GM12878 (cell line): ENCODE measurements around the gene RNASE9. TPM values are rescaled to one million over a fixed set of nuclear protein-coding genes. Genes with fewer than 3 reads are reported as not detected.

Experiments
- ATAC-seq: fragments of 200-7000 bp; cut with Tn5 transposase; 3 replicates; pipeline ENCODE4 v1.9.1; 2020; ENCODE audit warnings: mild to moderate bottlenecking, moderate library complexity
- BruUV-seq: library from RNA; stranded (reverse); fragments of 400-500 nt; replicated peaks from 2 replicates; lab custom pipeline; 2021; lab: Mats Ljungman, UMichigan
- CTCF ChIA-PET: fragments of 300-600 bp; sonication (Branson Sonifier 250); formaldehyde crosslinking; extraction: SDS; loops from one replicate; lab custom pipeline; 2021; ENCODE audit warnings: inconsistent platforms; lab: Yijun Ruan, JAX
- POLR2A ChIA-PET: fragments of 350-600 bp; formaldehyde crosslinking; extraction: SDS; loops from one replicate; lab custom pipeline; 2021; ENCODE audit warnings: inconsistent platforms; lab: Charles Lee
- RAD21 ChIA-PET: fragments of 300-600 bp; sonication (Branson Sonifier 250); formaldehyde crosslinking; loops from one replicate; lab custom pipeline; 2023; ENCODE audit warnings: antibody characterized with exemption; ENCODE audit not compliant: unreplicated experiment; lab: Charles Lee
- SMC1A ChIA-PET: fragments of 300-600 bp; sonication (Branson Sonifier 250); formaldehyde crosslinking; loops from one replicate; lab custom pipeline; 2023; ENCODE audit not compliant: unreplicated experiment, uncharacterized antibody; lab: Charles Lee
- DNase-seq: peaks from one replicate; pipeline ENCODE4 v3.0.0-alpha.2; 2011; ENCODE audit warnings: low read depth, low spot score
- FAIRE-seq: peaks from 3 replicates; lab custom pipeline; 2011; peaks lifted over from hg19 to GRCh38; lab: Jason Lieb, UNC
- H2AFZ ChIP-seq: 2 replicates; pipeline ENCODE4 v1.6.0; 2011; ENCODE audit warnings: low read depth, low read length, control low read depth; ENCODE audit not compliant: control insufficient read depth
- H3K27ac ChIP-seq: 2 replicates; pipeline ENCODE4 v1.5.1; 2011; ENCODE audit warnings: control low read depth; ENCODE audit not compliant: control insufficient read depth, insufficient read depth
- H3K27me3 ChIP-seq, 2 experiments: replicated peaks in 1 of 2; 2 replicates each; pipeline versions ENCODE4 v1.6.0 to v1.6.1; 2011; ENCODE audit warnings: low read length in 1 of 2; ENCODE audit not compliant: control insufficient read depth in 2 of 2, insufficient read depth in 2 of 2
- H3K36me3 ChIP-seq, 2 experiments: 2 replicates each; pipeline ENCODE4 v1.5.1; 2011; ENCODE audit warnings: low read length in 1 of 2; ENCODE audit not compliant: control insufficient read depth in 2 of 2, insufficient read depth in 2 of 2
- H3K4me1 ChIP-seq: 2 replicates; pipeline ENCODE4 v1.6.1; 2011; ENCODE audit warnings: mild to moderate bottlenecking, low read length, moderate library complexity, mixed read lengths; ENCODE audit not compliant: control insufficient read depth, insufficient read depth
- H3K4me2 ChIP-seq: 2 replicates; pipeline ENCODE4 v1.6.0; 2011; ENCODE audit warnings: control low read depth; ENCODE audit not compliant: control insufficient read depth, insufficient read depth
- H3K4me3 ChIP-seq: fragments of 200-600 bp; sonication (generic); 2 replicates; pipeline ENCODE4 v1.5.1; 2016
- H3K79me2 ChIP-seq: 2 replicates; pipeline ENCODE4 v1.6.0; 2011; ENCODE audit warnings: low read length; ENCODE audit not compliant: control insufficient read depth, insufficient read depth
- H3K9ac ChIP-seq: 2 replicates; pipeline ENCODE4 v1.8.0; 2011; ENCODE audit warnings: low read length, control low read depth, mixed read lengths; ENCODE audit not compliant: control insufficient read depth, insufficient read depth
- H3K9me3 ChIP-seq: replicated peaks from 3 replicates; pipeline ENCODE4 v1.5.1; 2011; ENCODE audit warnings: mild to moderate bottlenecking, low read length; ENCODE audit not compliant: control insufficient read depth, insufficient read depth
- H4K20me1 ChIP-seq: 2 replicates; pipeline ENCODE4 v1.6.0; 2011; ENCODE audit not compliant: control insufficient read depth, insufficient read depth
- ATF7 ChIP-seq: fragments of 450-650 bp; IDR thresholded peaks from 2 replicates; pipeline ENCODE4 v1.6.1; 2016; ENCODE audit warnings: low read depth, mild to moderate bottlenecking
- CREM ChIP-seq: IDR thresholded peaks from 2 replicates; pipeline ENCODE4 v1.6.1; 2014; ENCODE audit warnings: antibody characterized with exemption, low read depth
- DPF2 ChIP-seq: fragments of 450-650 bp; IDR thresholded peaks from 2 replicates; pipeline ENCODE4 v1.6.1; 2017; ENCODE audit warnings: mild to moderate bottlenecking
- FOS ChIP-seq: IDR thresholded peaks from 3 replicates; pipeline ENCODE4 v1.6.1; 2011; ENCODE audit warnings: borderline replicate concordance; ENCODE audit not compliant: insufficient read length; ENCODE audit errors: extremely low read depth
- KAT2A ChIP-seq: conservative IDR thresholded peaks from 2 replicates; pipeline ENCODE4 v1.6.1; 2011; ENCODE audit warnings: low read depth, low read length; ENCODE audit not compliant: control insufficient read depth
- POU2F2 ChIP-seq: IDR thresholded peaks from 3 replicates; pipeline ENCODE4 v1.6.1; 2011; ENCODE audit warnings: low read depth, mild to moderate bottlenecking, low read length, borderline replicate concordance
- RBBP5 ChIP-seq: fragments of 200-600 bp; sonication (generic); conservative IDR thresholded peaks from 2 replicates; pipeline ENCODE4 v1.6.1; 2016
- RUNX3 ChIP-seq: IDR thresholded peaks from 2 replicates; pipeline ENCODE4 v1.6.1; 2012; ENCODE audit warnings: low read length, inconsistent platforms
- SMARCA5 ChIP-seq: fragments of 450-650 bp; IDR thresholded peaks from 2 replicates; pipeline ENCODE4 v1.6.1; 2017; ENCODE audit warnings: mild to moderate bottlenecking
- STAT1 ChIP-seq: fragments of 450-650 bp; conservative IDR thresholded peaks from 2 replicates; pipeline ENCODE4 v1.6.1; 2014; ENCODE audit warnings: antibody characterized with exemption, mild to moderate bottlenecking
- TCF12 ChIP-seq: IDR thresholded peaks from 2 replicates; pipeline ENCODE4 v1.6.1; 2011; ENCODE audit warnings: low read depth, mild to moderate bottlenecking, low read length
- ZNF274 ChIP-seq: IDR thresholded peaks from one replicate; pipeline ENCODE4 v1.8.0; 2011; ENCODE audit not compliant: insufficient read length, insufficient read depth
- ZSCAN29 ChIP-seq: fragments of 450-650 bp; IDR thresholded peaks from 2 replicates; pipeline ENCODE4 v1.6.1; 2017; ENCODE audit warnings: mild to moderate bottlenecking, moderate library complexity
- whole genome bisulfite sequencing: methylation state at CpG from one replicate; pipeline ENCODE4 v1.1.6; 2016; ENCODE audit warnings: low lambda C conversion rate; ENCODE audit not compliant: insufficient replicate concordance, insufficient coverage; ENCODE audit errors: missing lambda C conversion rate; 5-methylcytosine and 5-hydroxymethylcytosine counted together
- in situ Hi-C: fragments of 300-500 bp; cut with MboI; formaldehyde crosslinking; loops from 9 replicates; pipeline ENCODE4 v1.14.3; 2018; ENCODE audit warnings: mixed read lengths
- intact Hi-C: fragments of 100-400 bp; cut with micrococcal nuclease; formaldehyde crosslinking; loops from one replicate; pipeline ENCODE4 v1.14.2; 2022; ENCODE audit not compliant: unreplicated experiment
- polyA plus RNA-seq, 11 experiments: library from polyadenylated mRNA; depleted of rRNA in 4 of 11; unstranded in 6 of 11; stranded (reverse) in 5 of 11; fragments of >200 nt; fragmentation: Nextera tagmentation in 4 of 11; fragmentation: Illumina TruSeq in 1 of 11; extraction: Ambion mirVana in 4 of 11; extraction: Trizol in 1 of 11; gene quantifications; 1 replicate in 1 of 11; 2 replicates in 10 of 11; pipeline versions ENCODE4 v1.2.1 to v1.2.3, GENCODE V29; 2011 to 2016; ENCODE audit warnings: inconsistent platforms in 2 of 11, missing spikeins in 2 of 11, low read depth in 1 of 11
- total RNA-seq, 4 experiments: library from RNA; depleted of rRNA in 3 of 4; stranded (reverse); fragments of >200 nt in 3 of 4; fragmentation: Illumina TruSeq in 1 of 4; extraction: Trizol in 1 of 4; gene quantifications; 2 replicates each; pipeline versions ENCODE4 v1.2.1 to v1.2.3, GENCODE V29; 2013 to 2021
- TF ChIP-seq, protein P1 (sequence below): fragments of 450-650 bp; IDR thresholded peaks from 2 replicates; pipeline ENCODE4 v1.6.1; 2016; ENCODE audit warnings: mild to moderate bottlenecking, moderate library complexity, borderline replicate concordance
- TF ChIP-seq, protein P2 (sequence below): fragments of 450-650 bp; IDR thresholded peaks from 2 replicates; pipeline ENCODE4 v1.6.1; 2018; ENCODE audit warnings: borderline replicate concordance, mild to moderate bottlenecking; ENCODE audit not compliant: partially characterized antibody
- TF ChIP-seq, protein P3 (sequence below): IDR thresholded peaks from 2 replicates; pipeline ENCODE4 v1.6.1; 2011; ENCODE audit warnings: mild to moderate bottlenecking, low read depth, low read length, moderate library complexity; ENCODE audit not compliant: insufficient replicate concordance

Gene RNASE9
- total and polyA plus RNA-seq, 10 of the 15 experiments (the other 5 are each of a cell fraction or from before 2014, with no cell fraction given): not detected

DNA sequence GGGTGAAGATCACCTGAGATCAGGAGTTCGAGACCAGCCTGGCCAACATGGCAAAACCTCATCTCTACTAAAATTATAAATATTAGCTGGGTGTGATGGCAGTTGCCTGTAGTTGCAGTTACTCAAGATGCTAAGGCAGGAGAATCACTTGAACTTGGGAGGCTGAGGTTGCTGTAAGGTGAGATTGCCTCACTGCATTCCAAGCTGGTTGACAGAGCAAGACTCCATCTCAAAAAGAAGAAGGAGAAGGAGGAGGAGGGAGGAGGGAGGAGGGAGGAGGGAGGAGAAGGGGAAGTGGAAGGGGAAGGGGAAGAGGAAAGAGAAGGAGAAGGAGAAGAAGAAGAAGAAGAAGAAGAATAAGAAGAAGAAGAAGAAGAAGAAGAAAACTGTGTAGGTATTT is 38.5 kb downstream of the RNASE9 start:
- DNase-seq (no peak), FAIRE-seq (no peak)
- H3K27me3 ChIP-seq: 0 out of 4 replicates have a peak, but pooled peaks cover 0 to 3% of the 10 kb centered on the region in 2 experiments
- no peak overlapping the region for H3K27ac ChIP-seq
- WGBS: 0% methylated on average over 1 of the region's 1 CpG
- no peak overlapping the region for H3K4me2 ChIP-seq
- H4K20me1 ChIP-seq: no peaks in the 10 kb centered on the region
- CTCF ChIA-PET: no interaction called here
- H3K9ac ChIP-seq: no peak overlapping the region
- BruUV-seq: no TSS peak
- no peaks in the 10 kb centered on the region for H3K79me2 ChIP-seq
- H2AFZ ChIP-seq: no peak overlapping the region
- intact Hi-C loops: no loop called here
- TF ChIP-seq, protein P1, sequence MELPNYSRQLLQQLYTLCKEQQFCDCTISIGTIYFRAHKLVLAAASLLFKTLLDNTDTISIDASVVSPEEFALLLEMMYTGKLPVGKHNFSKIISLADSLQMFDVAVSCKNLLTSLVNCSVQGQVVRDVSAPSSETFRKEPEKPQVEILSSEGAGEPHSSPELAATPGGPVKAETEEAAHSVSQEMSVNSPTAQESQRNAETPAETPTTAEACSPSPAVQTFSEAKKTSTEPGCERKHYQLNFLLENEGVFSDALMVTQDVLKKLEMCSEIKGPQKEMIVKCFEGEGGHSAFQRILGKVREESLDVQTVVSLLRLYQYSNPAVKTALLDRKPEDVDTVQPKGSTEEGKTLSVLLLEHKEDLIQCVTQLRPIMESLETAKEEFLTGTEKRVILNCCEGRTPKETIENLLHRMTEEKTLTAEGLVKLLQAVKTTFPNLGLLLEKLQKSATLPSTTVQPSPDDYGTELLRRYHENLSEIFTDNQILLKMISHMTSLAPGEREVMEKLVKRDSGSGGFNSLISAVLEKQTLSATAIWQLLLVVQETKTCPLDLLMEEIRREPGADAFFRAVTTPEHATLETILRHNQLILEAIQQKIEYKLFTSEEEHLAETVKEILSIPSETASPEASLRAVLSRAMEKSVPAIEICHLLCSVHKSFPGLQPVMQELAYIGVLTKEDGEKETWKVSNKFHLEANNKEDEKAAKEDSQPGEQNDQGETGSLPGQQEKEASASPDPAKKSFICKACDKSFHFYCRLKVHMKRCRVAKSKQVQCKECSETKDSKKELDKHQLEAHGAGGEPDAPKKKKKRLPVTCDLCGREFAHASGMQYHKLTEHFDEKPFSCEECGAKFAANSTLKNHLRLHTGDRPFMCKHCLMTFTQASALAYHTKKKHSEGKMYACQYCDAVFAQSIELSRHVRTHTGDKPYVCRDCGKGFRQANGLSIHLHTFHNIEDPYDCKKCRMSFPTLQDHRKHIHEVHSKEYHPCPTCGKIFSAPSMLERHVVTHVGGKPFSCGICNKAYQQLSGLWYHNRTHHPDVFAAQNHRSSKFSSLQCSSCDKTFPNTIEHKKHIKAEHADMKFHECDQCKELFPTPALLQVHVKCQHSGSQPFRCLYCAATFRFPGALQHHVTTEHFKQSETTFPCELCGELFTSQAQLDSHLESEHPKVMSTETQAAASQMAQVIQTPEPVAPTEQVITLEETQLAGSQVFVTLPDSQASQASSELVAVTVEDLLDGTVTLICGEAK: no peak
- TF ChIP-seq ZSCAN29 (no peak), RUNX3 (no peak), FOS (no peak), ZNF274 (no peak), ATF7 (no peak), DPF2 (no peak), KAT2A (no peak), TCF12 (no peak), CREM (no peak), RBBP5 (no peak), POU2F2 (no peak), STAT1 (no peak), SMARCA5 (no peak)
- TF ChIP-seq, protein P2, sequence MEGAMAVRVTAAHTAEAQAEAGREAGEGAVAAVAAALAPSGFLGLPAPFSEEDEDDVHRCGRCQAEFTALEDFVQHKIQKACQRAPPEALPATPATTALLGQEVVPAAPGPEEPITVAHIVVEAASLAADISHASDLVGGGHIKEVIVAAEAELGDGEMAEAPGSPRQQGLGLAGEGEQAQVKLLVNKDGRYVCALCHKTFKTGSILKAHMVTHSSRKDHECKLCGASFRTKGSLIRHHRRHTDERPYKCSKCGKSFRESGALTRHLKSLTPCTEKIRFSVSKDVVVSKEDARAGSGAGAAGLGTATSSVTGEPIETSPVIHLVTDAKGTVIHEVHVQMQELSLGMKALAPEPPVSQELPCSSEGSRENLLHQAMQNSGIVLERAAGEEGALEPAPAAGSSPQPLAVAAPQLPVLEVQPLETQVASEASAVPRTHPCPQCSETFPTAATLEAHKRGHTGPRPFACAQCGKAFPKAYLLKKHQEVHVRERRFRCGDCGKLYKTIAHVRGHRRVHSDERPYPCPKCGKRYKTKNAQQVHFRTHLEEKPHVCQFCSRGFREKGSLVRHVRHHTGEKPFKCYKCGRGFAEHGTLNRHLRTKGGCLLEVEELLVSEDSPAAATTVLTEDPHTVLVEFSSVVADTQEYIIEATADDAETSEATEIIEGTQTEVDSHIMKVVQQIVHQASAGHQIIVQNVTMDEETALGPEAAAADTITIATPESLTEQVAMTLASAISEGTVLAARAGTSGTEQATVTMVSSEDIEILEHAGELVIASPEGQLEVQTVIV: no peak
- TF ChIP-seq, protein P3, sequence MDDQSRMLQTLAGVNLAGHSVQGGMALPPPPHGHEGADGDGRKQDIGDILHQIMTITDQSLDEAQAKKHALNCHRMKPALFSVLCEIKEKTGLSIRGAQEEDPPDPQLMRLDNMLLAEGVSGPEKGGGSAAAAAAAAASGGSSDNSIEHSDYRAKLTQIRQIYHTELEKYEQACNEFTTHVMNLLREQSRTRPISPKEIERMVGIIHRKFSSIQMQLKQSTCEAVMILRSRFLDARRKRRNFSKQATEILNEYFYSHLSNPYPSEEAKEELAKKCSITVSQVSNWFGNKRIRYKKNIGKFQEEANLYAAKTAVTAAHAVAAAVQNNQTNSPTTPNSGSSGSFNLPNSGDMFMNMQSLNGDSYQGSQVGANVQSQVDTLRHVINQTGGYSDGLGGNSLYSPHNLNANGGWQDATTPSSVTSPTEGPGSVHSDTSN: no peak
- TF ChIP-seq, all 136 proteins: peak for 0
- POLR2A ChIA-PET: no interaction called here
- Histone ChIP-seq H3K4me1 (no peaks in the 10 kb centered on the region), H3K4me3 (no peak overlapping the region), H3K36me3 (no peaks in the 10 kb centered on the region), H3K9me3 (no peaks in the 10 kb centered on the region)
- SMC1A ChIA-PET: no interaction called here
- in situ Hi-C loops: no loop called here
- no peak for ATAC-seq
- RAD21 ChIA-PET: interaction anchor here (1.0 kb wide), 1 partner anchor 35 kb away, joined by 3 read pairs; no protein-coding TSS in a partner anchor
